ENCODE data around the gene WDR45B.
"Not testable (repeated sequence)": the region's sequence is repeated elsewhere in the genome, so short reads cannot be mapped to it uniquely, and the experiment has no call there.

WDR45B gene

GRCh38 chr17:82657926-82658325, 9.7 kb upstream of the WDR45B start:
- no peak for DNase-seq (ENCODE audit: low read depth in 3 of 3)

GRCh38 chr17:82656266-82656665, 8.0 kb upstream of the WDR45B start:
- DNase-seq (ENCODE audit: low read depth in 3 of 3), result no peak

- DNase-seq (ENCODE audit: low read depth in 3 of 3), result no peak
Measured at GRCh38 chr17:82655523-82655922, 7.3 kb upstream of the WDR45B start.

- no peak for DNase-seq (ENCODE audit: low read depth in 3 of 3)
Measured at GRCh38 chr17:82655038-82655479, 6.8 kb upstream of the WDR45B start.

GRCh38 chr17:82654611-82655010, 6.4 kb upstream of the WDR45B start:
- not testable (repeated sequence) for DNase-seq (ENCODE audit: low read depth in 3 of 3)

GRCh38 chr17:82653651-82654528, 5.6 kb upstream of the WDR45B start:
- no peak for DNase-seq (ENCODE audit: low read depth in 3 of 3)

GRCh38 chr17:82650723-82651122, 2.5 kb upstream of the WDR45B start:
- no peak for DNase-seq (ENCODE audit: low read depth in 3 of 3)

- no peak for DNase-seq (ENCODE audit: low read depth in 3 of 3)
Measured at GRCh38 chr17:82649501-82650261, 1.4 kb upstream of the WDR45B start.

- DNase-seq (ENCODE audit: low read depth in 3 of 3), result peak in 1 of 3 experiments; percentile 33
Measured at GRCh38 chr17:82648742-82649331, 593 bp upstream of the WDR45B start.

- peak; percentile 21 to 37 (median 33) for DNase-seq (ENCODE audit: low read depth in 3 of 3)
Measured at GRCh38 chr17:82647593-82648164, 565 bp downstream of the WDR45B start.

- no peak for DNase-seq (ENCODE audit: low read depth in 3 of 3)
Measured at GRCh38 chr17:82645516-82645915, 2.7 kb downstream of the WDR45B start.

- DNase-seq (ENCODE audit: low read depth in 3 of 3), result no peak
Measured at GRCh38 chr17:82644148-82644547, 4.1 kb downstream of the WDR45B start.

GRCh38 chr17:82642022-82642421, 6.2 kb downstream of the WDR45B start:
- DNase-seq (ENCODE audit: low read depth in 3 of 3), result no peak

GRCh38 chr17:82640036-82640435, 8.2 kb downstream of the WDR45B start:
- no peak for DNase-seq (ENCODE audit: low read depth in 3 of 3)

- DNase-seq (ENCODE audit: low read depth in 3 of 3), result no peak
Measured at GRCh38 chr17:82639628-82640027, 8.6 kb downstream of the WDR45B start.

- DNase-seq (ENCODE audit: low read depth in 3 of 3), result no peak
Measured at GRCh38 chr17:82638183-82638773, 10.0 kb downstream of the WDR45B start.

GRCh38 chr17:82636626-82637598, 11.3 kb downstream of the WDR45B start:
- DNase-seq (ENCODE audit: low read depth in 3 of 3), result no peak

- DNase-seq (ENCODE audit: low read depth in 3 of 3), result no peak
Measured at GRCh38 chr17:82633343-82633742, 14.9 kb downstream of the WDR45B start.

GRCh38 chr17:82632451-82632850, 15.8 kb downstream of the WDR45B start:
- no peak for DNase-seq (ENCODE audit: low read depth in 3 of 3)

GRCh38 chr17:82631544-82631943, 16.7 kb downstream of the WDR45B start:
- no peak for DNase-seq (ENCODE audit: low read depth in 3 of 3)
